T-helper 1 cell treated with Interleukin-12 subunit alpha and Interleukin-12 subunit beta and Interleukin-4 antibody, amounts not matched to agents 30 μg/mL and 1 μg/mL, for 36 hours (primary cell): Measurements from ENCODE around the gene UGT2A1.

ENCODE experiments used
- H3K27ac Mint-ChIP-seq: one replicate; pipeline ENCODE4 v1.8.0; 2021; ENCODE audit warnings: mild to moderate bottlenecking, mixed read lengths
- H3K27me3 Mint-ChIP-seq: one replicate; pipeline ENCODE4 v1.8.0; 2021; ENCODE audit warnings: low read depth, mixed read lengths
- H3K36me3 Mint-ChIP-seq: one replicate; pipeline ENCODE4 v1.8.0; 2021; ENCODE audit warnings: low read depth, mixed read lengths
- H3K4me1 Mint-ChIP-seq: one replicate; pipeline ENCODE4 v1.8.0; 2021; ENCODE audit warnings: low read depth, mixed read lengths
- H3K4me3 Mint-ChIP-seq: one replicate; pipeline ENCODE4 v1.8.0; 2021; ENCODE audit warnings: mild to moderate bottlenecking, moderate library complexity, mixed read lengths
- H3K9me3 Mint-ChIP-seq: one replicate; pipeline ENCODE4 v1.8.0; 2021; ENCODE audit warnings: mixed read lengths

UGT2A1 gene

GRCh38 chr4:69640289-69640688 is 12.8 kb downstream of the UGT2A1 start:
- no peaks in the 10 kb centered on the region for H3K9me3 Mint-ChIP-seq
- H3K4me3 Mint-ChIP-seq = no peak overlapping the region
- no peaks in the 10 kb centered on the region for H3K4me1 Mint-ChIP-seq
- no peaks in the 10 kb centered on the region for H3K36me3 Mint-ChIP-seq
- peaks cover 5% of the 10 kb centered on the region for H3K27me3 Mint-ChIP-seq
- no peak overlapping the region for H3K27ac Mint-ChIP-seq

DNA sequence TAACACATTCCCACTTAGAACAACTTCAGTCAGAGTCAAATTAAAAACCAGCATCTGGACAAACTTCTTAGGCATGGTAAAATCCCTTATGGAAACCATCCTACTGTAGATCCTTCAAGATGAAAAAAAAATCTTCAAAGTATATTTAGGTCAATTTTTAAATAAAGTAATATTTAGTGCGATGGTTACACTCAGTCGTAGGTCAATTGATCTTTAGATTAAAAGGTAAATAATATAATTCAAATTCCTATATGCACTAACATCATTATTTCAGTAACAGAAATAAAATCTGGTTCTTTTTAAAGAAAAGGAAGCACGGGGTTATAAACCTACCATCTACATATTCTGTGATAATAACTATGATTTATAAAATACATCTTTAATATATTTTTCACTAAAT is 13.5 kb downstream of the UGT2A1 start, which contains the start of gene UGT2A2:
Gene UGT2A2, minus strand, starts transcription at position 101 of the 400 bp plus-strand sequence. Its CDS starts 2 bp downstream, at position 99.
- H3K4me1 Mint-ChIP-seq = no peaks in the 10 kb centered on the region
- peaks cover 5% of the 10 kb centered on the region for H3K27me3 Mint-ChIP-seq

DNA sequence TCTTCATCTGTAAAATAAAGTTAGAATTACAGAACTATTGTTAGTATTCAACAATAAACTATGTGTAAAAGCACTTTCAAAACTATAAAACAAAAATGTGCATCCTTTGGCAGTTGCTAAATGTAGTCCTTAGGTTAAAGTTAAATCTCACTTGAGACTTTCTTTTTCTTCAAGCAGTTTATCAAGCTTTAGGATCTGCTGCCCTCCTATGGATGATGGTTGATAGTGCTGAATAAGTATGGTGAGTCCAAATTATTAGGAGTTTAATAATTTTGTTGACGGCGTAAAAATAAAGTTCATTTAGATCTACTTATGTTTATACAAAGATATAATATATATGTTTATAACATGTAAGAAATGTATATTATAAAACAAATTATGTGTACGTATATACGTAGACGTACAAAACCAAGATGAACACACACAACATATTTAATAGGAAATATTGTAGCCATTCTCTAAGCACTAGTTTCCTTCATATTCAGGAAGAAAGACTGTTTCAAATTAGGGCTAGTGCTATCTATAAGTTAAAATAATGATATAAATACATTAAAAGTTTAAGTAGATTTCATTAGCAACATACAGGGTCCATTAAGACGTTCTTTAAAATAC is 35.9 kb downstream of the UGT2A1 start:
- H3K36me3 Mint-ChIP-seq = no peaks in the 10 kb centered on the region
- no peak overlapping the region for H3K4me3 Mint-ChIP-seq
- H3K27ac Mint-ChIP-seq = no peak overlapping the region
- H3K9me3 Mint-ChIP-seq = no peaks in the 10 kb centered on the region
- no peaks in the 10 kb centered on the region for H3K4me1 Mint-ChIP-seq
- no peaks in the 10 kb centered on the region for H3K27me3 Mint-ChIP-seq

More for the DNA sequence above, 13.5 kb downstream of the UGT2A1 start, which contains the start of gene UGT2A2:
- Mint-ChIP-seq H3K4me3 (no peak within 1 kb of the TSS), H3K27ac (no peak within 1 kb of the TSS), H3K9me3 (no peaks in the 10 kb centered on the region), H3K36me3 (no peaks in the 10 kb centered on the region)

GRCh38 chr4:69610484-69610883 is 42.6 kb downstream of the UGT2A1 start:
- Mint-ChIP-seq H3K36me3 (no peaks in the 10 kb centered on the region), H3K27me3 (no peaks in the 10 kb centered on the region), H3K9me3 (no peaks in the 10 kb centered on the region), H3K4me3 (no peak overlapping the region), H3K4me1 (no peaks in the 10 kb centered on the region), H3K27ac (no peak overlapping the region)

DNA sequence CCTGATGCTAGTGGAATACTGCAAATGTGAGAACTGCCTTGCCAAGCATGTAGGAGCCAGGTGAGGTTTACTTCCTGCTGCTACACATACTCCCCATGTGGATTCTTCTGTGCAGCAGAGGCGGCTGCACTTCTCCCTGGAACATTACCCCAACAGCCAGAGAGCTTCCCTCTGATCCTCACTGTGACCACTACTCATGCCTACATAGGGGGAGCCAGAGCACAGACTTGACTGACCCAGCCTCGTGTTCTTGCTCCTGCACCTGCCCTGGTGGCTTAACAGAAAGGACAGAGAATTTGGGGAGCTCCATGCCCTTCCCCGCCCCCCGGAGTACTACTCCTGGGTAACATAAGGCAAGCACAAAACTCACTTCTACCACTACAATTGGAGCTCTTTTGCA is 52.0 kb downstream of the UGT2A1 start:
- no peaks in the 10 kb centered on the region for H3K9me3 Mint-ChIP-seq
- no peak overlapping the region for H3K4me3 Mint-ChIP-seq
- H3K36me3 Mint-ChIP-seq = no peaks in the 10 kb centered on the region

DNA sequence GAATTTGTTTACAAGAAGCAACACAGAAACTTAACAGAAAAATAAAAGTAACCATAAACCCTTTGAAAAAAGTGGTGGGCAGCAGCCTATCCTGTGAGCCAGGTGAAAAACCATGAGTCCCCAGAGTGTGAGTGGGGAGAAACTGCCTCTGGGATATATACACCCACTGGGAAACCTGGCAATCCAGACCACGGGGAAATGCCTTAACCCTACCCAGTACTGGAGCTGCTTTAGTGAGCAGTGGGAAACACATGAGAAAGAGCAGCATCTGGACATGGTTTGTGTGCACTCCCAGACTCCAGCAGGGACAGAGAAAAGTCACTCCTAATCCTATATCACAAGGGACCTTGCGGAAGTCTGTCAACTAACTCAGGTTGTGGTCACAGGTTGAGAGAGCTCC is 53.0 kb downstream of the UGT2A1 start:
- no peaks in the 10 kb centered on the region for H3K36me3 Mint-ChIP-seq
- H3K27ac Mint-ChIP-seq = no peak overlapping the region
- H3K4me1 Mint-ChIP-seq = no peaks in the 10 kb centered on the region
- no peak overlapping the region for H3K4me3 Mint-ChIP-seq
- no peaks in the 10 kb centered on the region for H3K27me3 Mint-ChIP-seq
- H3K9me3 Mint-ChIP-seq = no peaks in the 10 kb centered on the region

More for the DNA sequence above, 52.0 kb downstream of the UGT2A1 start:
- Mint-ChIP-seq H3K27ac (no peak overlapping the region), H3K4me1 (no peaks in the 10 kb centered on the region), H3K27me3 (no peaks in the 10 kb centered on the region)

GRCh38 chr4:69594382-69594781 is 58.7 kb downstream of the UGT2A1 start:
- H3K36me3 Mint-ChIP-seq = no peaks in the 10 kb centered on the region
- H3K4me3 Mint-ChIP-seq = no peak overlapping the region
- no peak overlapping the region for H3K27ac Mint-ChIP-seq
- H3K27me3 Mint-ChIP-seq = no peaks in the 10 kb centered on the region
- H3K9me3 Mint-ChIP-seq = no peaks in the 10 kb centered on the region
- no peaks in the 10 kb centered on the region for H3K4me1 Mint-ChIP-seq

- H3K4me3 Mint-ChIP-seq = no peak overlapping the region
- no peaks in the 10 kb centered on the region for H3K9me3 Mint-ChIP-seq
- H3K27me3 Mint-ChIP-seq = no peaks in the 10 kb centered on the region
Measured at GRCh38 chr4:69591364-69591763, 61.7 kb downstream of the UGT2A1 start.

GRCh38 chr4:69589884-69590283 is 63.2 kb downstream of the UGT2A1 start:
- Mint-ChIP-seq H3K4me3 (no peak overlapping the region), H3K4me1 (no peaks in the 10 kb centered on the region), H3K9me3 (no peaks in the 10 kb centered on the region), H3K27me3 (peaks cover 4% of the 10 kb centered on the region), H3K27ac (no peak overlapping the region), H3K36me3 (no peaks in the 10 kb centered on the region)

More at GRCh38 chr4:69591364-69591763, 61.7 kb downstream of the UGT2A1 start:
- Mint-ChIP-seq H3K4me1 (no peaks in the 10 kb centered on the region), H3K27ac (no peak overlapping the region), H3K36me3 (no peaks in the 10 kb centered on the region)

GRCh38 chr4:69584135-69584534 is 68.9 kb downstream of the UGT2A1 start:
- H3K9me3 Mint-ChIP-seq = no peaks in the 10 kb centered on the region
- H3K4me1 Mint-ChIP-seq = no peaks in the 10 kb centered on the region
- H3K27ac Mint-ChIP-seq = no peak overlapping the region
- peaks cover 4% of the 10 kb centered on the region for H3K27me3 Mint-ChIP-seq
- H3K36me3 Mint-ChIP-seq = no peaks in the 10 kb centered on the region
- H3K4me3 Mint-ChIP-seq = no peak overlapping the region

DNA sequence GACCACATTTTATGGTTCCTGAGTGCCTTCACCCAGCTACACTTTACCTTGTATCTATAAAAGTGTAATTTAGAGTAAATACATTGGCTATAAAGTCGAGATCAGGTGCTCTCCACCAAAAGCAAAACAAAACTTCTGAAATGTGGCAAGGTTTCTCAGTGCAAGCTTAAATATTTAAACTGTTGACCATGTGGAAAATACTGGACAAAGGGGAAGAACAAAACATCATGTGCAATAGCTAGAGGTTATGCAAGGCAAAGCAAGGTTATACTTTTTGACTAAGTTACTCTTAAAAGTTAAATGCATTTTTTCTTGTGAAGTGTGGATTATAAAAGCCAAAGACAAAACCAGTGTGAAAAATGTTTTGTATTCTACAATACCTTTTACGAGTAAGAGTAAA is 69.5 kb downstream of the UGT2A1 start:
- Mint-ChIP-seq H3K36me3 (no peaks in the 10 kb centered on the region), H3K27ac (no peak overlapping the region), H3K4me3 (no peak overlapping the region), H3K4me1 (no peaks in the 10 kb centered on the region), H3K27me3 (peaks cover 4% of the 10 kb centered on the region), H3K9me3 (no peaks in the 10 kb centered on the region)

- no peaks in the 10 kb centered on the region for H3K36me3 Mint-ChIP-seq
- H3K4me3 Mint-ChIP-seq = no peak overlapping the region
- H3K27me3 Mint-ChIP-seq = no peaks in the 10 kb centered on the region
- H3K9me3 Mint-ChIP-seq = no peaks in the 10 kb centered on the region
- no peaks in the 10 kb centered on the region for H3K4me1 Mint-ChIP-seq
- no peak overlapping the region for H3K27ac Mint-ChIP-seq
Measured at GRCh38 chr4:69577245-69577644, 75.8 kb downstream of the UGT2A1 start.

DNA sequence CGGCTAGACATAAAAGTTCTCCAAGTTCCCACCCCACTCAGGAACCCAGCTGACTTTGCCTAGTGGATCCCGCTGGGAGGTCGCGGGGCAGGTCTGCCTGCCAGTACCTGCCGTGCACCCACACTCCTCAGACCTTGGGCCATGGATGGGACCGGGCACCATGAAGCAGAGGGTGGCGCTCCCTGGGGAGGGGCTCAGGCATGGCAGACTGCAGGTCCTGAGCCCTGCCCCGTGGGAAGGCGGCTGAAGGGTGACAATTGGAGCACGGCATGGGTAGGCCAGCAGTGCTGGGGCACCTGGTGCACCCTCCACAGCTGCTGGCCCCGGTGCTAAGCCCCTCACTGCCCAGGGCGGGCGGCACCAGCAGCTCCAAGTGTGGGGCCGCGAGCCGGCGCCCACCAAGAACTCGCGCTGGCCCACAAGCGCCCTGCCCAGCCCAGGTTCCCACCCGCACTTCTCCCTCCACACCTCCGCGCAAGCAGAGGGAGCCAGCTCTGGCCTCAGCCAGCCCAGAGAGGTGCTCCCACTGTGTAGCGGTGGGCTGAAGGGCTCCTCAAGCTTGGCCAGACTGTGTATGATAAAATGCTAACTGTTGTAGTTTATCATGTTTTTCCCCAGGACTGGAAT is 76.7 kb downstream of the UGT2A1 start:
- H3K27ac Mint-ChIP-seq = no peak overlapping the region
- no peaks in the 10 kb centered on the region for H3K27me3 Mint-ChIP-seq
- no peak overlapping the region for H3K4me3 Mint-ChIP-seq
- no peaks in the 10 kb centered on the region for H3K9me3 Mint-ChIP-seq
- H3K4me1 Mint-ChIP-seq = no peaks in the 10 kb centered on the region
- no peaks in the 10 kb centered on the region for H3K36me3 Mint-ChIP-seq

DNA sequence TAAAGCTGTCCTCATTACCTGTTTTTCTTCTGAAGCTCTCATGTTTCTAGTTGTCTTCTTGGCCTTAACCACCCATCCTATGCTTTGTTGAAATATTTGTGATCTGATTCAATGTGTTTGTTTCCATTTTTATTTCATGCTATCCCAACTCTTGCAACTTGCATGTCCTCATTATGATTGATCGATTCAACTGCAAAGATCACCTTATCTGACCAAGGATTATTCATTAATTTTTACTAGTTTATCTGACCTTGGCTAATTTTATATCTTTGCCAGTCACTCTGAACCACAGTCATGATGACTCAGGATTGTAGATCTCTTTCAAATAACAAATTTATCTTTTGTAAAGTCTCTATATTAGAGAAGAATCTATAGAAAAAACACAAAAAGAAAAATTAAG is 84.3 kb downstream of the UGT2A1 start:
- no peaks in the 10 kb centered on the region for H3K36me3 Mint-ChIP-seq
- no peaks in the 10 kb centered on the region for H3K27me3 Mint-ChIP-seq
- no peaks in the 10 kb centered on the region for H3K4me1 Mint-ChIP-seq
- H3K27ac Mint-ChIP-seq = no peak overlapping the region
- no peaks in the 10 kb centered on the region for H3K9me3 Mint-ChIP-seq
- no peak overlapping the region for H3K4me3 Mint-ChIP-seq

- no peaks in the 10 kb centered on the region for H3K4me1 Mint-ChIP-seq
- no peak overlapping the region for H3K27ac Mint-ChIP-seq
- H3K27me3 Mint-ChIP-seq = no peaks in the 10 kb centered on the region
- H3K36me3 Mint-ChIP-seq = no peaks in the 10 kb centered on the region
- H3K4me3 Mint-ChIP-seq = no peak overlapping the region
- no peaks in the 10 kb centered on the region for H3K9me3 Mint-ChIP-seq
Measured at GRCh38 chr4:69563424-69563823, 89.6 kb downstream of the UGT2A1 start.
